ENCODE results near the gene ARHGEF17.

- TF ChIP-seq LEF1 (IDR thresholded peaks at IDR 0.05; ENCODE audit: borderline replicate concordance): no peak
- no peak for TF ChIP-seq NFRKB (IDR thresholded peaks at IDR 0.05)
- no peak for TF ChIP-seq TARDBP (IDR thresholded peaks at IDR 0.05)
- no peak for TF ChIP-seq ZNF384 (IDR thresholded peaks at IDR 0.05)
- TF ChIP-seq SP1 (IDR thresholded peaks at IDR 0.05): no peak
- TF ChIP-seq BHLHE40 (IDR thresholded peaks at IDR 0.05; ENCODE audit: borderline replicate concordance): no peak
- no peak for TF ChIP-seq HDGF (IDR thresholded peaks at IDR 0.05; ENCODE audit: borderline replicate concordance)
- no peak for TF ChIP-seq FOXM1 (IDR thresholded peaks at IDR 0.05; ENCODE audit: borderline replicate concordance)
- TF ChIP-seq ELF4 (IDR thresholded peaks at IDR 0.05): no peak
- no peak for TF ChIP-seq L3MBTL2 (conservative IDR thresholded peaks at IDR 0.05)
Measured at GRCh38 chr11:73270016-73270854, 37.8 kb upstream of the ARHGEF17 start.
